ENCODE data around the gene INPP4A. TPM values are rescaled to one million over a fixed set of nuclear protein-coding genes. Genes with fewer than 3 reads are reported as not detected.
"Not testable (repeated sequence)": the region's sequence is repeated elsewhere in the genome, so short reads cannot be mapped to it uniquely, and the experiment has no call there.

Gene INPP4A
- total and polyA plus RNA-seq, 8 donors, result 1.5 to 65.3 (median 12.2) TPM

DNA sequence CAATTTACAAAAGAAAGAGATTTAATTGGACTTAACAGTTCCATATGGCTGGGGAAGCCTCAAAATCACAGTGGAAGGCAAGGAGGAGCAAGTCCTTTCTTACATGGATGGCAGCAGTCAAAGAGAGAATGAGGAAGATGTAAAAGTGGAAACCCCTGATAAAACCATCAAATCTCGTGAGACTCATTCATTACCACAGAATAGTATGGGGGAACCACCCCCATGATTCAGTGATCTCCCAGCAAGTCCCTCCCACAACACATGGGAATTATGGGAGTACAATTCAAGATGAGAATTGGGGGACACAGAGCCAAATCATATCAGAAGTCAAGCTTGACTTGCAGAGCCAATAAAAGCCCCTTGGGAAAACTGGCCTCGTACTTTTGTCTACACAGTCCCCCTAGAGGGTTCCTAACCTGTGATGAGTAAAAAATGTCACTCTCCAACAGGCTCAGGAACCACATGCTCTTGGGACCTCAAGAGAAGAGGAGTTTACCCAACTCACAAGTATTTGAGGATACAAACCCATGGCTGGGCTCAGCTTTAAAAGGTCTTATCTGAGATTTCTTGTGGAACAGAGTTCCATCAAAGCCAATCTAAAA lies 11.2 kb upstream of the INPP4A start:
- TF ChIP-seq EP300 (IDR thresholded peaks at IDR 0.05) (no peak), POLR2AphosphoS5 (IDR thresholded peaks at IDR 0.05) (no peak), POLR2A (IDR thresholded peaks at IDR 0.05) (no peak)
- TF ChIP-seq, protein P1, sequence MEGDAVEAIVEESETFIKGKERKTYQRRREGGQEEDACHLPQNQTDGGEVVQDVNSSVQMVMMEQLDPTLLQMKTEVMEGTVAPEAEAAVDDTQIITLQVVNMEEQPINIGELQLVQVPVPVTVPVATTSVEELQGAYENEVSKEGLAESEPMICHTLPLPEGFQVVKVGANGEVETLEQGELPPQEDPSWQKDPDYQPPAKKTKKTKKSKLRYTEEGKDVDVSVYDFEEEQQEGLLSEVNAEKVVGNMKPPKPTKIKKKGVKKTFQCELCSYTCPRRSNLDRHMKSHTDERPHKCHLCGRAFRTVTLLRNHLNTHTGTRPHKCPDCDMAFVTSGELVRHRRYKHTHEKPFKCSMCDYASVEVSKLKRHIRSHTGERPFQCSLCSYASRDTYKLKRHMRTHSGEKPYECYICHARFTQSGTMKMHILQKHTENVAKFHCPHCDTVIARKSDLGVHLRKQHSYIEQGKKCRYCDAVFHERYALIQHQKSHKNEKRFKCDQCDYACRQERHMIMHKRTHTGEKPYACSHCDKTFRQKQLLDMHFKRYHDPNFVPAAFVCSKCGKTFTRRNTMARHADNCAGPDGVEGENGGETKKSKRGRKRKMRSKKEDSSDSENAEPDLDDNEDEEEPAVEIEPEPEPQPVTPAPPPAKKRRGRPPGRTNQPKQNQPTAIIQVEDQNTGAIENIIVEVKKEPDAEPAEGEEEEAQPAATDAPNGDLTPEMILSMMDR (IDR thresholded peaks at IDR 0.05), result no peak
- no peak for DNase-seq
- H3K27ac ChIP-seq, result no peak overlapping the region
- WGBS, 5 donors, result 57 to 83% (median 79%) methylated on average over 2 of the region's 2 CpGs
- peaks cover 0 to 24% (median 3%) of the 10 kb centered on the region in 4 donors for H3K9me3 ChIP-seq
- H3K36me3 ChIP-seq, result no peaks in the 10 kb centered on the region
- H3K4me3 ChIP-seq, result no peak overlapping the region
- intact Hi-C loops (cut with DNase I; ENCODE audit: low total_unique reads), result no loop called here
- no peaks in the 10 kb centered on the region for H3K27me3 ChIP-seq
- H3K4me1 ChIP-seq, result no peaks in the 10 kb centered on the region

DNA sequence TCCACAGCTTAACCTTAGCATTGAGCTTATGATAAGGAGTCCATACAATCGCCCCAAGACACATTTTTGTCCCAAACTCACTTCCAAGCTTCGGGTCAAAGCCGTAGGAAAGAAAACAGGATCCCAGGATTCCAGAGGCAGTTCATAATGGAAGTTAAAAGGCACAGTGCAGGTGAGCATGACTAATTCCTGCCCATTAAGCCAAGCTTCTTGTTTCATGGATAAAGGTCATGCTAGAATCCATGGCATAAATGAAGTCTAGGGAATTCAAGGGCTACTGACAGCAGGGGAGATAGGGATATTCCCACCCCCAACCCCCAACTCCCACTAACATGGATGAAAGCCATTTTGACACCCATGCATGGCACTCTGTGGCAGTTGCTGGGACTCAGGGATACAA lies 10.2 kb upstream of the INPP4A start:
- peaks cover 0 to 24% (median 3%) of the 10 kb centered on the region in 4 donors for H3K9me3 ChIP-seq
- 76 to 96% (median 82%) methylated on average over 3 of the region's 3 CpGs for WGBS, 5 donors

DNA sequence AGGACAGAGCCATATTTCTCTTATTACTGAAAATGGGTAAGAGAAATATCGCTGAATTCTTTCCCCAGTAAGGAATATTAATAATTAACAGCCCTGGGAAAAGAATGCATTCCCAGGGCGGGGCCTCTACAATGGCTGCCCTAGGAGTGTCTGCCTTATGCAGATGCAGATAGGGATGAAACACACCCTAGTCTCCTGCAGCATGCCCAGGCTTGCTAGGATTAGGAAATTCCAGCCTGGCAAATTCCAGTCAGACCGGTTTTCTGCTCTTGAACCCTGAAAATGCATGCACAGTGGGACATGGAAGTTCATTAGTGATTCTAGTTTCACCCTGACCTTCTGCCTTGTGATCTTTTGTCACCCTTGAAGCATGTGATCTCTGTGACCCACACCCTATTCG lies 9.0 kb upstream of the INPP4A start:
- DNase-seq; H3K27me3 ChIP-seq; H3K4me1 ChIP-seq; H3K27ac ChIP-seq; intact Hi-C loops (cut with DNase I; ENCODE audit: low total_unique reads); H3K36me3 ChIP-seq; H3K4me3 ChIP-seq: not testable (repeated sequence)
- H3K9me3 ChIP-seq, result peaks cover 0 to 24% (median 3%) of the 10 kb centered on the region in 4 donors
- 76 to 93% (median 79%) methylated on average over 4 of the region's 4 CpGs for WGBS, 5 donors

More for the DNA sequence above, 10.2 kb upstream of the INPP4A start:
- Histone ChIP-seq H3K36me3 (no peaks in the 10 kb centered on the region), H3K4me3 (no peak overlapping the region), H3K27ac (no peak overlapping the region), H3K4me1 (no peaks in the 10 kb centered on the region), H3K27me3 (no peaks in the 10 kb centered on the region)
- no peak for TF ChIP-seq EP300 (IDR thresholded peaks at IDR 0.05)
- no peak for TF ChIP-seq POLR2A (IDR thresholded peaks at IDR 0.05)
- TF ChIP-seq, protein P1 (IDR thresholded peaks at IDR 0.05), result no peak
- TF ChIP-seq POLR2AphosphoS5 (IDR thresholded peaks at IDR 0.05), result no peak
- intact Hi-C loops (cut with DNase I; ENCODE audit: low total_unique reads), result no loop called here
- DNase-seq, result no peak

DNA sequence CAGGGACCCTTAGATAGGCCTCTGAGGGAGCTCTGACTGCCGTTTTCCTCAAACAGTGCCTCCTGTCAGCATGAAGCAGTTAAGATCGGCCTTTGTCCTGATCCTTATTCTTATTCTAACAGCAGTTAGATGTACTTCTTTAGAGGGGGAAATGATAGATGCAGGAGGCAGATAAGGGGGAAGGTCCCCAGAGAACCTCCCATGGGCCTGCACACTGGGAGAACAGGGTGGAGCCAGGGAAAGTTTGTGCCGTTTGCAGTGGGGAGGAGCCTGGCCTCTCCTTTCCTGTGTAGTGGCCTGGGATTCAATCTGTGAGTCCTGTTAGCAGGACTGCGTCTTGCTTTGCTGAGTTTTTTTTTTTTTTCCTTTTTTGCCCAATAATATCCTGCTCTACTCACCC lies 7.9 kb upstream of the INPP4A start:
- peaks cover 0 to 24% (median 3%) of the 10 kb centered on the region in 4 donors for H3K9me3 ChIP-seq
- intact Hi-C loops (cut with DNase I; ENCODE audit: low total_unique reads), result no loop called here
- no peak overlapping the region for H3K27ac ChIP-seq
- H3K4me3 ChIP-seq, result no peak overlapping the region
- H3K36me3 ChIP-seq, result no peaks in the 10 kb centered on the region
- H3K27me3 ChIP-seq, result no peaks in the 10 kb centered on the region
- WGBS, 5 donors, result 61 to 80% (median 65%) methylated on average over 4 of the region's 4 CpGs
- no peak for TF ChIP-seq POLR2A (IDR thresholded peaks at IDR 0.05)
- TF ChIP-seq POLR2AphosphoS5 (IDR thresholded peaks at IDR 0.05), result no peak
- no peaks in the 10 kb centered on the region for H3K4me1 ChIP-seq
- DNase-seq, result no peak

DNA sequence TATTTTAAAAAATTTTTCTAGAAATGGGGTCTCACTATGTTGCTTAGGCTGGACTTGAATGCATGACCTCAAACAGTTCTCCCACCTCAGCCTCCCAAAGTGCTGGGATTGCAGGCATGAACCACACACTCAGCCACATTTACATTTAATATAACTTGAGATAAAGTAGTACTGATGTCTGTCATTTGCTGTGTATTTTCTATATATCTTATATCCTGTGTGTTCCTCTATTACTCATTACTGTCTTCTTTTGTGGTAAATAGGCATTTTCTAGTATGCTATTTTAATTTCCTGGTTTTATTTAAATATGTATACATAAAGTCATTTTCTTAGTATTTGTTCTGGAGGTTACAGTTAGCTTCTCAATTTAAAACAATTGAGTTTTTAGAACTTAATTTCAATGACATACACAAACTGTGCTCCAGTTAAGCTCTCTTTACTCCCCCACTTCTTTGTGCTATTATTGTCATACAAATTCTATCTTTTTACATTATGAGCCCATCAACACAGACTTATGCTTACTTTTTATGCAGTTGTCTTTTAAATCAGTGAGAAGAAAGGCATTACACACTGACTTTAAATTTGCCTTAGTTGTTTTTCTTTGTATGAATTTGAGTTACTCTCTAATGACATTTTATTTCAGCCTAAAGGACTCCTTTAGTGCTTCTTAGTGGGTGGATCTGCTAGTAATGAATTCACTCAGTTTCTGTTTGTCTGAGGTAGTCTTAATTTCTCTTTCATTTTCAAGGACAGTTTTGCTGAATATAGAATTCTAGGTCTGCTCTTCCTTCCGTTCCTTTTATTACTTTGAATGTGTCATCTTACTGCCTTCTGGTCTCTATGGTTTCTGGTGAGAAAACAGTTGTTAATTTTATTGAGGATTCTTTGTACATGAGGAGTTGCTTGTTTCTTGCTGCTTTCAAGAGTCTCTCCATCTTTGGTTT lies 6.2 kb upstream of the INPP4A start:
- no peak for DNase-seq
- no peak overlapping the region for H3K27ac ChIP-seq
- H3K4me3 ChIP-seq, result no peak overlapping the region
- intact Hi-C loops (cut with DNase I; ENCODE audit: low total_unique reads), result no loop called here
- H3K27me3 ChIP-seq, result no peaks in the 10 kb centered on the region
- H3K4me1 ChIP-seq, result no peaks in the 10 kb centered on the region
- 72 to 86% (median 80%) methylated on average over 1 of the region's 1 CpG for WGBS, 5 donors
- H3K9me3 ChIP-seq, result peaks cover 0 to 12% (median 3%) of the 10 kb centered on the region in 4 donors
- TF ChIP-seq POLR2A (IDR thresholded peaks at IDR 0.05), result no peak
- no peak for TF ChIP-seq POLR2AphosphoS5 (IDR thresholded peaks at IDR 0.05)
- TF ChIP-seq EP300 (IDR thresholded peaks at IDR 0.05), result no peak
- TF ChIP-seq, protein P1 (IDR thresholded peaks at IDR 0.05), result no peak
- H3K36me3 ChIP-seq, result no peaks in the 10 kb centered on the region
